H1 (cell line): ENCODE measurements around the gene OBP2B.

Source experiments
- CTCF ChIP-seq, 3 experiments: IDR thresholded peaks; 1 replicate in 2 of 3; 2 replicates in 1 of 3; pipeline versions ENCODE4 v1.5.1 to v1.6.1; 2011; ENCODE audit warnings: low read length in 3 of 3, mild to moderate bottlenecking in 3 of 3, inconsistent platforms in 2 of 3, low read depth in 1 of 3, moderate library complexity in 1 of 3; ENCODE audit not compliant: insufficient read depth in 1 of 3; ENCODE audit errors: control extremely low read depth in 1 of 3
- EZH2 ChIP-seq: fragments of 200-600 bp; sonication (generic); IDR thresholded peaks from 2 replicates; pipeline ENCODE4 v1.7.1; 2012; ENCODE audit warnings: low read depth, mild to moderate bottlenecking, moderate library complexity, low read length, inconsistent platforms; ENCODE audit not compliant: severe bottlenecking
- JUN ChIP-seq: IDR thresholded peaks from 2 replicates; pipeline ENCODE4 v1.6.1; 2011; ENCODE audit warnings: low read depth, mild to moderate bottlenecking, improper control_type of control experiment, low read length
- KDM1A ChIP-seq: fragments of 200-600, 300-600 bp; sonication (generic); IDR thresholded peaks from 2 replicates; pipeline ENCODE4 v1.7.1; 2016; ENCODE audit warnings: mild to moderate bottlenecking, low read length, borderline replicate concordance
- MAX ChIP-seq: IDR thresholded peaks from 2 replicates; pipeline ENCODE4 v1.6.1; 2012; ENCODE audit warnings: inconsistent platforms
- POLR2A ChIP-seq, 2 experiments: IDR thresholded peaks; 1 replicate in 1 of 2; 2 replicates in 1 of 2; pipeline ENCODE4 v1.6.1; 2011; ENCODE audit warnings: low read depth in 2 of 2, low read length in 2 of 2, mild to moderate bottlenecking in 2 of 2; ENCODE audit errors: control extremely low read depth in 1 of 2
- RAD21 ChIP-seq, 2 experiments: IDR thresholded peaks in 1 of 2; conservative IDR thresholded peaks in 1 of 2; 2 replicates each; pipeline ENCODE4 v1.6.1; 2011; ENCODE audit warnings: low read depth in 2 of 2, low read length in 2 of 2, improper control_type of control experiment in 1 of 2, inconsistent platforms in 1 of 2, mild to moderate bottlenecking in 1 of 2, moderate library complexity in 1 of 2
- SIRT6 ChIP-seq: IDR thresholded peaks from one replicate; pipeline ENCODE4 v1.7.1; 2012; ENCODE audit warnings: low read length, inconsistent platforms
- SIX5 ChIP-seq: IDR thresholded peaks from 2 replicates; pipeline ENCODE4 v1.6.1; 2011; ENCODE audit warnings: mild to moderate bottlenecking, low read depth, low read length
- SP1 ChIP-seq: IDR thresholded peaks from 2 replicates; pipeline ENCODE4 v1.6.1; 2011; ENCODE audit warnings: low read depth, low read length
- TAF1 ChIP-seq: IDR thresholded peaks from 2 replicates; pipeline ENCODE4 v1.6.1; 2011; ENCODE audit warnings: mild to moderate bottlenecking, low read depth, low read length
- TCF12 ChIP-seq: IDR thresholded peaks from 2 replicates; pipeline ENCODE4 v1.6.1; 2011; ENCODE audit warnings: low read depth, mild to moderate bottlenecking, low read length
- USF2 ChIP-seq: IDR thresholded peaks from 2 replicates; pipeline ENCODE4 v1.6.1; 2011; ENCODE audit warnings: low read length, improper control_type of control experiment
- YY1 ChIP-seq: IDR thresholded peaks from 2 replicates; pipeline ENCODE4 v1.6.1; 2011; ENCODE audit warnings: low read depth, mild to moderate bottlenecking, low read length

- TF ChIP-seq SIX5 = no peak
- no peak for TF ChIP-seq POLR2A (IDR thresholded peaks at IDR 0.05; ENCODE audit: control extremely low read depth in 1 of 2, low read depth in 2 of 2, low read length in 2 of 2)
- TF ChIP-seq TAF1 = no peak
- TF ChIP-seq YY1 = no peak
- TF ChIP-seq EZH2 = no peak
- no peak for TF ChIP-seq SP1
- no peak for TF ChIP-seq KDM1A
- no peak for TF ChIP-seq RAD21 (IDR thresholded peaks at IDR 0.05 in 1 of 2, conservative IDR thresholded peaks at IDR 0.05 in 1 of 2; ENCODE audit: low read depth in 2 of 2, low read length in 2 of 2)
- TF ChIP-seq SIRT6 = no peak
- TF ChIP-seq JUN = no peak
- no peak for TF ChIP-seq USF2
- no peak for TF ChIP-seq CTCF (IDR thresholded peaks at IDR 0.05; ENCODE audit: control extremely low read depth in 1 of 3, insufficient read depth in 1 of 3, low read depth in 1 of 3, low read length in 3 of 3)
- no peak for TF ChIP-seq TCF12
- TF ChIP-seq MAX = no peak
Observed at GRCh38 chr9:133166392-133166791, 42.7 kb downstream of the OBP2B start.
